ENCODE measurements around the gene ACTR6. TPM values are rescaled to one million over a fixed set of nuclear protein-coding genes. Genes with fewer than 3 reads are reported as not detected.
A peak's percentile ranks its signal among the peaks of the same experiment; 100 is the strongest.

The ACTR6 gene
- total and polyA plus RNA-seq, 10 of the 15 experiments (the other 5 are each of a cell fraction or from before 2014, with no cell fraction given), result 17.4 to 62.4 (median 40.5) TPM

DNA sequence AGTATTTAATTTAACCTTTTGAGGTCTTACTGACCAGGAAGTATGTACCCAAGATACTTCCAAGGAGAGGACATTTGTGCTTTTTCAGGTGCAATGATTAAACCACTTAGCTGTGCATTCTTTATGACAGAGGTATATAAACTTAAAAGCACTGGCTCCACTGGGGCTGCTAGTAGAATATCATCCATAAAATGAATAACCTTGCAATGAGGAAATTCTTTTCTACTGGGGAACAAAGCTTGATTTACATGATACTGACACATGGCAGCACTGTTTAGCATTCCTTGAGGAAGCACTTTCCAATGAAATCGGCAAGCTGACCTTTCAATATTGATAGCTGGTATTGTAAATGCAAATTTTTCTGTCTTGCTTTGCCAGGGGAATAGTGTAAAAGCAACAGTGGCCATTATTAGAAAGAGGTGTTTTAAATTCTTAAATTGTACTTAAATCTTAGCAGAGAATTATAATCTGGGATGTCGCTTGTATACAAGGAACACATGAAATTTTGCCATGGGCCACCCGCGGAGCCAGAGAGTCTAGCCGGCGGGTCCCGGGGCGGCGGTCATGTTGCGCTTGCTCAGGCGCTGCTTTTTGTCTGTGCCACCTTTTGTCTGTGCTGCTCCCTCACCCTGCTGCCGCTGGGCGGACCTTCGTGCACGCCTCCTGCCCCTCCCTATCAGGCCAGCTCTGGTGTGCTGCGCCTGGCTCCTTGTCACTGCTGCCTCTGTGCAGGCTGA lies 37.0 kb upstream of the ACTR6 start (continued):
- peak; percentile 80; the same call in 1 of the 2 replicates for TF ChIP-seq CBX5 (IDR thresholded peaks at IDR 0.05; ENCODE audit: low read depth)
- TF ChIP-seq RUNX3 (IDR thresholded peaks at IDR 0.05; ENCODE audit: low read length), result no peak
- TF ChIP-seq, protein P1, sequence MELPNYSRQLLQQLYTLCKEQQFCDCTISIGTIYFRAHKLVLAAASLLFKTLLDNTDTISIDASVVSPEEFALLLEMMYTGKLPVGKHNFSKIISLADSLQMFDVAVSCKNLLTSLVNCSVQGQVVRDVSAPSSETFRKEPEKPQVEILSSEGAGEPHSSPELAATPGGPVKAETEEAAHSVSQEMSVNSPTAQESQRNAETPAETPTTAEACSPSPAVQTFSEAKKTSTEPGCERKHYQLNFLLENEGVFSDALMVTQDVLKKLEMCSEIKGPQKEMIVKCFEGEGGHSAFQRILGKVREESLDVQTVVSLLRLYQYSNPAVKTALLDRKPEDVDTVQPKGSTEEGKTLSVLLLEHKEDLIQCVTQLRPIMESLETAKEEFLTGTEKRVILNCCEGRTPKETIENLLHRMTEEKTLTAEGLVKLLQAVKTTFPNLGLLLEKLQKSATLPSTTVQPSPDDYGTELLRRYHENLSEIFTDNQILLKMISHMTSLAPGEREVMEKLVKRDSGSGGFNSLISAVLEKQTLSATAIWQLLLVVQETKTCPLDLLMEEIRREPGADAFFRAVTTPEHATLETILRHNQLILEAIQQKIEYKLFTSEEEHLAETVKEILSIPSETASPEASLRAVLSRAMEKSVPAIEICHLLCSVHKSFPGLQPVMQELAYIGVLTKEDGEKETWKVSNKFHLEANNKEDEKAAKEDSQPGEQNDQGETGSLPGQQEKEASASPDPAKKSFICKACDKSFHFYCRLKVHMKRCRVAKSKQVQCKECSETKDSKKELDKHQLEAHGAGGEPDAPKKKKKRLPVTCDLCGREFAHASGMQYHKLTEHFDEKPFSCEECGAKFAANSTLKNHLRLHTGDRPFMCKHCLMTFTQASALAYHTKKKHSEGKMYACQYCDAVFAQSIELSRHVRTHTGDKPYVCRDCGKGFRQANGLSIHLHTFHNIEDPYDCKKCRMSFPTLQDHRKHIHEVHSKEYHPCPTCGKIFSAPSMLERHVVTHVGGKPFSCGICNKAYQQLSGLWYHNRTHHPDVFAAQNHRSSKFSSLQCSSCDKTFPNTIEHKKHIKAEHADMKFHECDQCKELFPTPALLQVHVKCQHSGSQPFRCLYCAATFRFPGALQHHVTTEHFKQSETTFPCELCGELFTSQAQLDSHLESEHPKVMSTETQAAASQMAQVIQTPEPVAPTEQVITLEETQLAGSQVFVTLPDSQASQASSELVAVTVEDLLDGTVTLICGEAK (IDR thresholded peaks at IDR 0.05; ENCODE audit: borderline replicate concordance), result no peak
- no peak for TF ChIP-seq IRF4 (IDR thresholded peaks at IDR 0.05; ENCODE audit: low read depth, low read length)
- no peak for TF ChIP-seq EP300 (IDR thresholded peaks at IDR 0.05; ENCODE audit: borderline replicate concordance in 1 of 2, control insufficient read depth in 1 of 2, low read depth in 2 of 2, low read length in 2 of 2)
- TF ChIP-seq ZNF217 (IDR thresholded peaks at IDR 0.05), result no peak
- TF ChIP-seq NR2C1 (IDR thresholded peaks at IDR 0.05), result no peak
- TF ChIP-seq JUND (IDR thresholded peaks at IDR 0.05; ENCODE audit: low read depth, low read length), result no peak
- TF ChIP-seq NFIC (IDR thresholded peaks at IDR 0.05; ENCODE audit: low read depth, low read length), result no peak
- TF ChIP-seq SMAD5 (IDR thresholded peaks at IDR 0.05; ENCODE audit: low read depth), result no peak
- TF ChIP-seq, protein P2, sequence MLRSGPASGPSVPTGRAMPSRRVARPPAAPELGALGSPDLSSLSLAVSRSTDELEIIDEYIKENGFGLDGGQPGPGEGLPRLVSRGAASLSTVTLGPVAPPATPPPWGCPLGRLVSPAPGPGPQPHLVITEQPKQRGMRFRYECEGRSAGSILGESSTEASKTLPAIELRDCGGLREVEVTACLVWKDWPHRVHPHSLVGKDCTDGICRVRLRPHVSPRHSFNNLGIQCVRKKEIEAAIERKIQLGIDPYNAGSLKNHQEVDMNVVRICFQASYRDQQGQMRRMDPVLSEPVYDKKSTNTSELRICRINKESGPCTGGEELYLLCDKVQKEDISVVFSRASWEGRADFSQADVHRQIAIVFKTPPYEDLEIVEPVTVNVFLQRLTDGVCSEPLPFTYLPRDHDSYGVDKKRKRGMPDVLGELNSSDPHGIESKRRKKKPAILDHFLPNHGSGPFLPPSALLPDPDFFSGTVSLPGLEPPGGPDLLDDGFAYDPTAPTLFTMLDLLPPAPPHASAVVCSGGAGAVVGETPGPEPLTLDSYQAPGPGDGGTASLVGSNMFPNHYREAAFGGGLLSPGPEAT (IDR thresholded peaks at IDR 0.05; ENCODE audit: low read depth), result no peak
- peak in 1 of 2 experiments; percentile 32; a peak in 1 of 4 replicates for TF ChIP-seq BHLHE40 (IDR thresholded peaks at IDR 0.05; ENCODE audit: borderline replicate concordance in 1 of 2, low read depth in 2 of 2, low read length in 1 of 2)
- TF ChIP-seq RELA (IDR thresholded peaks at IDR 0.05; ENCODE audit: borderline replicate concordance, partially characterized antibody), result no peak
- TF ChIP-seq ATF7 (IDR thresholded peaks at IDR 0.05; ENCODE audit: low read depth), result no peak
- no peak for TF ChIP-seq MYB (IDR thresholded peaks at IDR 0.05; ENCODE audit: borderline replicate concordance, low read depth, low read length)
- no peak for TF ChIP-seq BRCA1 (IDR thresholded peaks at IDR 0.05; ENCODE audit: low read depth, low read length)
- TF ChIP-seq, protein P3, sequence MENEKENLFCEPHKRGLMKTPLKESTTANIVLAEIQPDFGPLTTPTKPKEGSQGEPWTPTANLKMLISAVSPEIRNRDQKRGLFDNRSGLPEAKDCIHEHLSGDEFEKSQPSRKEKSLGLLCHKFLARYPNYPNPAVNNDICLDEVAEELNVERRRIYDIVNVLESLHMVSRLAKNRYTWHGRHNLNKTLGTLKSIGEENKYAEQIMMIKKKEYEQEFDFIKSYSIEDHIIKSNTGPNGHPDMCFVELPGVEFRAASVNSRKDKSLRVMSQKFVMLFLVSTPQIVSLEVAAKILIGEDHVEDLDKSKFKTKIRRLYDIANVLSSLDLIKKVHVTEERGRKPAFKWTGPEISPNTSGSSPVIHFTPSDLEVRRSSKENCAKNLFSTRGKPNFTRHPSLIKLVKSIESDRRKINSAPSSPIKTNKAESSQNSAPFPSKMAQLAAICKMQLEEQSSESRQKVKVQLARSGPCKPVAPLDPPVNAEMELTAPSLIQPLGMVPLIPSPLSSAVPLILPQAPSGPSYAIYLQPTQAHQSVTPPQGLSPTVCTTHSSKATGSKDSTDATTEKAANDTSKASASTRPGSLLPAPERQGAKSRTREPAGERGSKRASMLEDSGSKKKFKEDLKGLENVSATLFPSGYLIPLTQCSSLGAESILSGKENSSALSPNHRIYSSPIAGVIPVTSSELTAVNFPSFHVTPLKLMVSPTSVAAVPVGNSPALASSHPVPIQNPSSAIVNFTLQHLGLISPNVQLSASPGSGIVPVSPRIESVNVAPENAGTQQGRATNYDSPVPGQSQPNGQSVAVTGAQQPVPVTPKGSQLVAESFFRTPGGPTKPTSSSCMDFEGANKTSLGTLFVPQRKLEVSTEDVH (IDR thresholded peaks at IDR 0.05; ENCODE audit: low read depth, partially characterized antibody), result no peak
- TF ChIP-seq, protein P4, sequence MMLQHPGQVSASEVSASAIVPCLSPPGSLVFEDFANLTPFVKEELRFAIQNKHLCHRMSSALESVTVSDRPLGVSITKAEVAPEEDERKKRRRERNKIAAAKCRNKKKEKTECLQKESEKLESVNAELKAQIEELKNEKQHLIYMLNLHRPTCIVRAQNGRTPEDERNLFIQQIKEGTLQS (IDR thresholded peaks at IDR 0.05; ENCODE audit: borderline replicate concordance, extremely low read depth, low read depth, low read length), result no peak
- TF ChIP-seq STAT1 (conservative IDR thresholded peaks at IDR 0.05), result no peak

Measured in GM12878 (cell line).